PC-9 (cell line): ENCODE measurements around the gene TOM1.

ENCODE experiments used
- CTCF ChIP-seq: fragments of 200-600 bp; sonication (generic); conservative IDR thresholded peaks from 2 replicates; pipeline ENCODE4 v1.6.1; 2017; ENCODE audit warnings: mixed run types, antibody characterized with exemption, mild to moderate bottlenecking, moderate library complexity
- EZH2 ChIP-seq: fragments of 200-600 bp; sonication (generic); IDR thresholded peaks from 2 replicates; pipeline ENCODE4 v1.8.0; 2017; ENCODE audit warnings: antibody characterized with exemption, low read depth

- TF ChIP-seq CTCF (no peak), EZH2 (no peak)
Observed at GRCh38 chr22:35345808-35346505, 46.3 kb downstream of the TOM1 start.
